ENCODE measurements around the gene MTSS2.

Gene MTSS2

DNA sequence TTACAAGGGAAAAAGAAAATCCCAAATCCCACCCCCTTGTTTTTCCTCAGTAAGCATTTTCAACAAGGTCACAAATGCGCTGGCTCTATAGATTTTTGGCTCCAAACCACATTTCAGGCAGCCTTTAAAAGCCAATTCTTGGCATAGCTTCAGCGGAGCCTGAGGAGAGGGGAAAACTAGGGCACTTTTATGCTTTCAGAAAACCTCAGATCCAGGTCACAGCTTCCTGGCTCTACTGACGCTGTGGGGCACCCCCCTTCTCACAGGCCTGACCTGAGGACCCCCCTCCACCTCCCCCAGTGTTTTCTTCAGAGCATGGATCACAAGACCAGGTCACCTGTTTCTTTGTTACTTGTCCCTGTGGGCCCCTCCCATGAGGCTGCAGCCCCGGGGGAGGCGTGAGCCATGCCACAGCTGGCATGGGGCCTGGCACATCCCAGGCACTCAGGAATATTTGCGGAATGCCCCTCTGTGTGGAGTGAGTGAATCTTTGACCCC, 30.1 kb upstream of the MTSS2 start:
- peaks cover 38% of the 10 kb centered on the region for H3K4me1 ChIP-seq

DNA sequence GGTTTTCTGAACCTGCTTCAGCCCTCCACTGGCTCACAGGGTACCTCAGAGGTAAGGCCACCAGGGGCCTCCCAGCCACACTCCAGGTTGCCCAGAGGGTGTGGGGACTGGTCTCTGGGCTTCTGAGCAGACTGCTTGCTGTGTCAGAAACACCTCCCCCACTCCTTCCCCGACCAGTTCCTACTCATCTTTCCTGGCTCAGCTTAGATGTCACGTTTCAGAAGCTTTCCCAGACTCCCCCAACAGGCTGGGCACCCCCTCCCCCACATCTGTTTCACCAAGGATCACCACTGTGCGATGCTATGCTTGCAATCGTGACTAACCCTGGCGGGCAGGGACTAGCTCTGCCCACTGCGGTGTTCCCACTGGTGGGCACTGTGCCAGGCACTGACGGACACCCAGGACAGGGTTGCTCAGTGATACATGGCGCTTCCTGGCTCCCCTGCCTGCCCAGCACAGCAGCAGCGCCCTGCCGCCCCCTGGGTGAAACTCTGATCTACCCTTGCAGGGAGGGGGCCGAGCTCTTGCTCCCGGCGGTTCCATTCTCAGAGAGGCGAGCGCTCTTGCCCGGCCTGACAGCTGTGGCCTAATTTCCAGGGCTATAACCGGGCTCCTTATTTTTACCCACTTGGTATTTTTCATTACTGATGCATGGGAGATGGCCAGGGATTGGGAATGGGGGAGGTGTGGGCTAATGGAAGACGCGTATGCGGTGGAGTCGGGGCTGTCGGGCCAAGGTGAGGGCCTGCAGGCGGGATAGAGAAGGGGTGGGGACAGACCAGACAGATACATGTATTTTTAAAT, 29.4 kb upstream of the MTSS2 start:
- TF ChIP-seq, protein P1, sequence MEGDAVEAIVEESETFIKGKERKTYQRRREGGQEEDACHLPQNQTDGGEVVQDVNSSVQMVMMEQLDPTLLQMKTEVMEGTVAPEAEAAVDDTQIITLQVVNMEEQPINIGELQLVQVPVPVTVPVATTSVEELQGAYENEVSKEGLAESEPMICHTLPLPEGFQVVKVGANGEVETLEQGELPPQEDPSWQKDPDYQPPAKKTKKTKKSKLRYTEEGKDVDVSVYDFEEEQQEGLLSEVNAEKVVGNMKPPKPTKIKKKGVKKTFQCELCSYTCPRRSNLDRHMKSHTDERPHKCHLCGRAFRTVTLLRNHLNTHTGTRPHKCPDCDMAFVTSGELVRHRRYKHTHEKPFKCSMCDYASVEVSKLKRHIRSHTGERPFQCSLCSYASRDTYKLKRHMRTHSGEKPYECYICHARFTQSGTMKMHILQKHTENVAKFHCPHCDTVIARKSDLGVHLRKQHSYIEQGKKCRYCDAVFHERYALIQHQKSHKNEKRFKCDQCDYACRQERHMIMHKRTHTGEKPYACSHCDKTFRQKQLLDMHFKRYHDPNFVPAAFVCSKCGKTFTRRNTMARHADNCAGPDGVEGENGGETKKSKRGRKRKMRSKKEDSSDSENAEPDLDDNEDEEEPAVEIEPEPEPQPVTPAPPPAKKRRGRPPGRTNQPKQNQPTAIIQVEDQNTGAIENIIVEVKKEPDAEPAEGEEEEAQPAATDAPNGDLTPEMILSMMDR (IDR thresholded peaks at IDR 0.05; ENCODE audit: low read depth, low read length) = no peak; the same call in 1 of the 2 replicates
- Histone ChIP-seq H3K27me3 (no peaks in the 10 kb centered on the region), H3K4me3 (ENCODE audit: low read depth, low read length) (peak overlapping the region; percentile 7; the same call in 1 of the 2 replicates), H3K36me3 (no peaks in the 10 kb centered on the region; the same call in 1 of the 2 replicates), H3K9me3 (no peaks in the 10 kb centered on the region), H3K4me1 (peaks cover 38% of the 10 kb centered on the region)
- peak; percentile 90 for DNase-seq

More for the DNA sequence above, 30.1 kb upstream of the MTSS2 start:
- TF ChIP-seq, protein P1 (IDR thresholded peaks at IDR 0.05; ENCODE audit: low read depth, low read length) = no peak
- no peak for DNase-seq
- Histone ChIP-seq H3K9me3 (no peaks in the 10 kb centered on the region), H3K36me3 (no peaks in the 10 kb centered on the region; the same call in 1 of the 2 replicates), H3K4me3 (ENCODE audit: low read depth, low read length) (peak overlapping the region; percentile 7; the same call in 1 of the 2 replicates), H3K27me3 (no peaks in the 10 kb centered on the region)

DNA sequence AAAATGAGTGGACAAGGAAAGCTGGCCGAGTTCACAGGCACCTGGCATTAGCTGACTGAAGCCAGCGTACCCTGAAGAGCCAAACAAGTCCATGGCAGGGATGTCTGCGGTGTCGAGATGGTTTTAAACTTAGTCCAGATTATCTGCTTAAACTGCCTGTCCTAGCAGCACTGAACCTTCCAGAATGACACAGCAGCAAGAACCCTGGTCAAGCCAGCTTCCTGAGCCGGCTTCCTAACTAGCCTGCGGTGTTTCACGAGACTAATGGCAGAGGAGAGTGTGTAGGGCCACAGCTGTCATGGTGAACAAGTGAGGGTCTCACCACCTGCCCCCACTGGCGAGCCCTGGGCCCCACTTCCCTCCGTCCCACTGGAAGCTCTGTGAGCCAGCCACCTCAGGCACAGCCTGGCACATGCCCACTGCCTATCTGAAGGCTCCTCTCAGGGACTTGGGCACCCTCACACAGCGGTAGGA, 28.8 kb upstream of the MTSS2 start:
- Histone ChIP-seq H3K27me3 (no peaks in the 10 kb centered on the region), H3K4me1 (peaks cover 38% of the 10 kb centered on the region), H3K36me3 (no peaks in the 10 kb centered on the region), H3K9me3 (no peaks in the 10 kb centered on the region), H3K4me3 (ENCODE audit: low read depth, low read length) (no peak overlapping the region)
- no peak for DNase-seq
- TF ChIP-seq, protein P1 (IDR thresholded peaks at IDR 0.05; ENCODE audit: low read depth, low read length) = no peak

DNA sequence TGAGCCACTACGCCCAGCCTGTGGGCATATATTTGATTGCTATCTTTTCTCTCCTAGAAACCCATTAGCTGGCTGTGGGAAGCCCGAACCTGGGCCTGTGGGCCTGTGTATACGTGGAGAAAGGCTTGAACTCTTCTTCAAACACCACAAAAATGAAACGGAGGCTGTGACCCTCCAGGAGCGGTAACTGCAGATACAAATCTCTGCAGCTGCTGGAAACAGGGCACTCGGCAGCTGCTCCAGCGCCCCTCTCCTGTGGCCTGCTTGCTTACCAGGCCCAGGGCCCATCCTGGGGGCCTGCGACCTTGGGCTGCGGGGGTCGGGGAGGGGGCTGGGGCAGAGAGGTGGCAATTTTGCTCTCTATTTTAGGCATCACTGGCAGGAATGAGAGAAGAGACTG, 28.0 kb upstream of the MTSS2 start:
- peak; percentile 75 for DNase-seq
- Histone ChIP-seq H3K4me1 (peaks cover 38% of the 10 kb centered on the region), H3K27me3 (no peaks in the 10 kb centered on the region), H3K9me3 (no peaks in the 10 kb centered on the region), H3K4me3 (ENCODE audit: low read depth, low read length) (no peak overlapping the region), H3K36me3 (no peaks in the 10 kb centered on the region)
- TF ChIP-seq, protein P1 (IDR thresholded peaks at IDR 0.05; ENCODE audit: low read depth, low read length) = no peak

DNA sequence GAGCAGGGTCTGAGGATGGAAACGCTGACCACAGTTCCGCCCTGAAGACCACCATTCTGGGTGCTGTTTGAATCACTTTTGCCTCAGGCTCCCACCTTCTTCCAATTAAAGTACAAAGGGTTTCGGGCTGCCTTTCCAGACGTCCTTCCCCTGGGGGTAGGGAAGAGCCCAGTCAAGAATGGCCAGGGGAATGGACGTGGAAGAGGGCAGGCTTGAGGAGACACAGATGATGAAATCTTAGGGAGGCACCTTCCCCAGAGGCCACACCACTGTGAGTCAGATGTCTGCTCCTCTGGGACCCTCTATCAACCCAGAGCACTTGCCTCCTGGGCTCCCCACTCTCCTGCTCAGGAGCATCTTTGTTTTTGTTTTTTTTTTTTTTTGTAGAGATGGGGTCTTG, 27.5 kb upstream of the MTSS2 start:
- Histone ChIP-seq H3K36me3 (no peaks in the 10 kb centered on the region), H3K4me3 (ENCODE audit: low read depth, low read length) (no peak overlapping the region), H3K27me3 (no peaks in the 10 kb centered on the region), H3K4me1 (peaks cover 38% of the 10 kb centered on the region), H3K9me3 (no peaks in the 10 kb centered on the region)
- TF ChIP-seq, protein P1 (IDR thresholded peaks at IDR 0.05; ENCODE audit: low read depth, low read length) = no peak
- no peak for DNase-seq

DNA sequence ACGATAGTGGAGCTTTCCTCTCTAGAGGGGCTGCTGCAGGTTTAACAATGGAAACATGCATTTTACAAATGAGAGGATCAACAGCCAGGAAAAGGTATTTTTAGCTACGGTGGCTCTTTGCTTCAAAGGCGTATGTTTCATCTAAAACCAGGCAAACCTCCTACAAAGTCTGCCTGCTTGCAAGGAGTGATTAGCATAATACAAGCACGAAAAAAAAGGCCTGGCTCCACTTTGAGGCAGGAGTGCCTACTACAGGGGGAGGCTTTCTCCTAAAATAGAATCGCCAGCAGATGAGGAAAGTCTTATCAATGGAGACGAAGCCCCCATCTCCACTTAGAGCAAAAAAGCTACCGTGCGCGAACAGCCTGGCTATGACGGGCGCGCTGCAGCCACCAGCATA, 27.1 kb upstream of the MTSS2 start:
- TF ChIP-seq, protein P1 (IDR thresholded peaks at IDR 0.05; ENCODE audit: low read depth, low read length) = no peak
- H3K36me3 ChIP-seq = no peaks in the 10 kb centered on the region
- no peak for DNase-seq
- no peak overlapping the region for H3K4me3 ChIP-seq (ENCODE audit: low read depth, low read length)
- H3K4me1 ChIP-seq = peaks cover 38% of the 10 kb centered on the region
- no peaks in the 10 kb centered on the region for H3K9me3 ChIP-seq
- no peaks in the 10 kb centered on the region for H3K27me3 ChIP-seq

All from BE2C (cell line).